Stimulated activated CD4-positive, alpha-beta T cell treated with anti-CD3 and anti-CD28 coated beads, Interleukin-1b, Interleukin-23, amount 100 ng/mL, for 48 hours (primary cell): ENCODE measurements around the gene ING3.
A peak's percentile ranks its signal among the peaks of the same experiment; 100 is the strongest.

Source experiments
- DNase-seq: peaks from one replicate; pipeline ENCODE4 v3.0.0-alpha.2; 2020

Gene ING3, protein sequence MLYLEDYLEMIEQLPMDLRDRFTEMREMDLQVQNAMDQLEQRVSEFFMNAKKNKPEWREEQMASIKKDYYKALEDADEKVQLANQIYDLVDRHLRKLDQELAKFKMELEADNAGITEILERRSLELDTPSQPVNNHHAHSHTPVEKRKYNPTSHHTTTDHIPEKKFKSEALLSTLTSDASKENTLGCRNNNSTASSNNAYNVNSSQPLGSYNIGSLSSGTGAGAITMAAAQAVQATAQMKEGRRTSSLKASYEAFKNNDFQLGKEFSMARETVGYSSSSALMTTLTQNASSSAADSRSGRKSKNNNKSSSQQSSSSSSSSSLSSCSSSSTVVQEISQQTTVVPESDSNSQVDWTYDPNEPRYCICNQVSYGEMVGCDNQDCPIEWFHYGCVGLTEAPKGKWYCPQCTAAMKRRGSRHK

DNA sequence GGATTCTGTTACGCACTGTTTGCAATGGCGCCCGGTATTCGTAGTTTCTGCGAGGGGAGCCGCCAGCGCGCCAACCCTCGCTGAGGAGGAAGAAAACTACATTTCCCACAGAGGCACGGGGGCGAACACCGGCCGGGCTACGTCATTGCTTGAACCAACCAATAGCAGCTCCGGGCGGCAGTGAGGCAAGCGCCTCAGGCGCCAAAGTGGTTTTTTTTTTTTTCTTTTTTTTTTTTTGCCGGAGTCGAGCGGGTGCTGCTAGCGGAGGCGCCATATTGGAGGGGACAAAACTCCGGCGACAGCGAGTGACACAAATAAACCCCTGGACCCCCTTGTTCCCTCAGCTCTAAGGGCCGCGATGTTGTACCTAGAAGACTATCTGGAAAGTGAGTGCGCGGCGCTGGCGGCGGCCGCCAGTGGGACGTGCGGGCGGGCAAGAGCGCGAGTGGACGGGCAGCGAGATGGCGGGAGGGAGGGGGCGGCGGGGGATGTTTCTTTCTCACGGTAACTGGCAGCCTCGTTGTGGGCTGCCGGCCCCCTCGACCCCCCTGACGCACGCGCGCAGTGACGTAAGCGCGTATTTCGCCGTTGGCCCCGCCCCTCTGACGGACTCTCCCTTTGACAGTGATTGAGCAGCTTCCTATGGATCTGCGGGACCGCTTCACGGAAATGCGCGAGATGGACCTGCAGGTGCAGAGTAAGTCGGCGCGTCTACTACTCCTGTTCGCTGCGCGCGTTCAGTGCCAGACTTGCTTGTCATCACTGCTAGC is at the start of gene ING3:
TSS of gene ING3 (plus strand) at position 239 of the 770 bp plus-strand sequence. CDS start at position 359, 120 bp downstream.
- DNase-seq, result peak; percentile 96

DNA sequence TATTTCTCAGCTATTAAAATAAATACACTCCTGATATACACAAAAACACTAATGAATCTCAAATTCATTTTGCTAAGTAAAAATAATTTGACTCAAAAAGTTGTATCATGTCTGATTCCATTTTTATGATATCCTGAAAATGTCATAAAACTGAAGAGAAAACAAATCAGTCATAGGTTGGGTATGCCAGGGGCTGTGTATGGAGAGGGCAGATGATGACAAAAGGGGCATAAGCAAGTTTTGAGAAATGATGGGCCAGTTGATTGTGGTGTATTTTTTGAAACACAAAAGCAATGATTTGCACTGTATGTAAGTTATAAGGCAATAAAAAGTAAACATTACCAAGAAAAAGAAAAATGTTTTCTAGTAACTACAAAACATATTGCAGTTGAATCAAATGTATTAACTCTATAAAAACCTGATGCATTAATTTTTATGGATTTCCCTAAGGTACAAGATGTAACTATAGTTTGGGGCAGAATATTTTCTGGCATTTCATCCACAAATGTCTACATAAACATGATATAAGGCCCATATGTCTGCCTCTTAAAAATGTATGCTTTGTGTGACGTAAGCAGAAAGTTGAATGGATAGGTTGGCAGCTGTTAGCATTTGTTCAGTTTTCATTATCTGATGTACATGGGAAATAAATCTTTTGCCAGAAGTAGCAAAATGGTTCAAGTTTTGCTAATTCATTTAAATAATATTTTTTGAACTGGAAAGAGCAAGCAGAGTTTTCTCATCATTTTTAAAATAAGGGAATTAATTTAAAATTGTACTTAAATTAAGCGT is 35.1 kb upstream of the ING3 start:
- DNase-seq, result no peak

DNA sequence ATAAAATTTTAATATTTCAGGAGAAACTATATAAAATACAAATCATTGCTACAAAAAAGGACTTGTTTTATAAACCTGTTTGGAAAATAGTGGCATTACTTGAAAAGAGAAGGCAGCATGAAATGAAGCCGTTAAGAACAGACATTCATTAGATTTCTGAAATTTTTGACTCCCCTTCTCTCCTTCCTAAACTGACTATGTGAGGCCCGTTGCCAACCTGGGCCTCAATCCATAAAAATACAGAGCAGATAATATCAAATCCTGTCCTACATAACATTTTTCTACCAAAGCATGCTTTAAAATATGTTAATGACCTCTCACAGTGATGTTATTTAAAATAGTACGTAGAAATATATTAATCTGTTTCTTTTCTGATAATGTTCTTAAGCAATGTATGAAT is 34.5 kb upstream of the ING3 start:
- no peak for DNase-seq

DNA sequence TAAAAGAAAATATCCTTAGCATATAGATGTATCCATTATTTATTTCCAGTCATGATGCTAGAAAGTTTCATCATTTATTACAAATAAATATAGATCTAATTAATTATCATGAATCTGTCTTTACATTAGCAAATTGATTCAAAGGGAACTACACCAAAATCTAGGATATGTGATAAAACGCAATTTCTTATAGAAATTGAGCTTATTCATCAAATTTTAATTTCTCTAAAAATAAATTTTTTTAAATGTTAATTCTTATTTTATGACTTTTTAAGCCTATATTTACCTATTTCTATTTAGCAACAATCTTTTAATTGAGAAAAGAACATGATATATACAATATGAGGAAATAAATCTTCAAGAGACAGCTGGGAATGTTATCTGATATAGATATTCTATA is 34.0 kb upstream of the ING3 start:
- DNase-seq, result no peak

DNA sequence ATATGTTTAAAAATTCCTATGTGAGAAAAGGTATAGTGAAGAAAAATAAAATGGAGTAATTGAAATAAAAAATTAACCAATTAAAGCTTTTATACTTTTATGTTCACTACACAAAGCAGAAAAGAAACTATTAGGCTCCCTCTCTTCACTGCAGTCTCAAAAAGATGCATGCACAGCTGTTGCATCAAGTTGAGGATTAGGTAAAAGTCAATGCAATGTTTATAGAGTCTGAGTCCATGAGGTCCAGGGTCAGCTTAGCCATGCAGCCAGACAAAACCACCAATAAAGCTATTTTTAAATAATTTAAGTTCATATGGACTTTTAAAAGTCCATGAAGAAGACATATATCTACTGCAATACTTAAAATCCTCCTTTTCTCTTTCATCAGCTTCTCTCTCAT is 31.1 kb upstream of the ING3 start:
- DNase-seq, result no peak

DNA sequence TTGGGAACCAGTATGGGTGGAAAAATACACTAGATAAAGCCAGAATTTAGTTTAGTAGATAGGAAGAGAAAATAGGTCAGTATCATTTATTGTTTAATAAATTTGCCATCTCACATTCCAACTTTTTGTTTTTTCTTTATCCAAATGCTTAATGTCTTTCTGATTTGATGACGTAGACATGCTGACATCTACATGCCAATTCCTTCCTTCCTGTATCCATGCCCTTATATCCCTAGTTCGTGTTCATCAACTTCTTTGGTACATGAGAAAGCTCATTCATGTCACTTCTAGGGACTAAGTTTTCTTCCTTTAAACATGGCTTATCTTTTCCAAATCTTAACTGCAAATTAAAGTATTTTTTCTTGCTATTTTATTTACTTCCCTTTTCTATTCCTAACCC is 30.5 kb upstream of the ING3 start:
- no peak for DNase-seq

DNA sequence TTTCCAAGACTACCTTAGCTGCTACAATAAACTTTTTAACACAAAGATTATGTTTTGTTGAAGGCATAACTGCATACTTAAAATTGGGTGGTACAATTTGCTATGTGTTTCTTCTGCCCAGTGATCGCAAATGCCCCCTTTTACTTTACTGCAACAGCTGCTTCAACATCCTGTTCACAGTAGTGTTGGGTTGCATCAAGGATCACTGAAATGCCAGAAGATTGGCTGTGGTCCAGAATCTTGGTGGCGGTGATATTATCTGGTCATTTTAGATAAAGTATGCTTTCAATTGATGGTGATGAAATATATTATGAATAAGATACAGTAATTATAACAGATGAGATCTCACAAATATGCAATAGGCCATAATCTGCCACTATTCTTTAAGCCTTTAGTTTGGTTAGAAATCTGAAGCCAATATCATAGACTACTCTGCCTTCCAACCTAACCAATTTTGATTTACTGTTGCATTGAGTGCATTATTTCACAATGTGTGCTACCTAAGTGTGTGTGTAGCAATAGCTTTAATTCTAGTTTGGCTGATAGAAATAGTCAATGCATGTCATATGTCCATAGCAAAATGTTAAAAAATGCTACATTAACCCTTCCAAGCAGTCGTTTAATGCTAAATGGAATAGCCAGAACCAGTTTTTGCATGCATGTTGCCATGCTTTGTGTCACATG is 29.8 kb upstream of the ING3 start:
- no peak for DNase-seq

DNA sequence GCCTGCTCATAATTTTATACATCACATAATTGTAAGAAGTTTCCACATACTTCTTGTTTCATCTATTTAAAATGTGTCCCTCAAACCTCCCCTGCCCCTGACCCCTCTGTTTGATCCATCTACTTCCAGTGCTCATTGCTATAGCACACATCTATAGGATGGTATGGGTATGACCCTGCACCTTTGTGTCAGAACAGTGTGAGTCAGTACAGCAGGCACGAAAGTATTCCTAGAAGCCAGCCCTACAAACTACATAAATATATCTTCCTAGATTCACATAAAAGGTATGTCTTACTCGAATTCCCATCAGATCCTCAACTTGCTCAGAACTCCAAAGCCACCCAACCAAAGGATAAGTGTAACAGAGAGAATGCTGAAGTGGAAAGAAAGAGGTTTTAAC is 25.7 kb upstream of the ING3 start:
- no peak for DNase-seq

DNA sequence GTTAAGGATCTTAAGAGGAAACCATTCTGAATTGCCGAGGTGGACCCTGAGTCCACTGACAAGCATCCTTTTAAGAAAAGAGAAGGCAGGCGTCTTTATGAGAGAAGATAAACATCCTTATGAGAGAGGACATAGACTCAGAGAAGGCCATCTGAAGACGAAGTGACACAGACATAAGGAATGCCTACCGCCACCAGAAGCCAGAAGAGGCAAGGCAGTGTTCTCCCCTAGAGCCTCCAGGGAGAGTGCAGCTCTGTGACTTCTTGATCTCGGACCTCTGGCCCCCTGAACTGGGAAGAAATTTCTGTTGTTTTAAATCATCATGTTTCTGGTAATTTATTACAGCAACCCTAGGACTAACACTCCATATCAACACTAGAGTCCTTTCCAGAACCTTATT is 25.2 kb upstream of the ING3 start:
- no peak for DNase-seq

DNA sequence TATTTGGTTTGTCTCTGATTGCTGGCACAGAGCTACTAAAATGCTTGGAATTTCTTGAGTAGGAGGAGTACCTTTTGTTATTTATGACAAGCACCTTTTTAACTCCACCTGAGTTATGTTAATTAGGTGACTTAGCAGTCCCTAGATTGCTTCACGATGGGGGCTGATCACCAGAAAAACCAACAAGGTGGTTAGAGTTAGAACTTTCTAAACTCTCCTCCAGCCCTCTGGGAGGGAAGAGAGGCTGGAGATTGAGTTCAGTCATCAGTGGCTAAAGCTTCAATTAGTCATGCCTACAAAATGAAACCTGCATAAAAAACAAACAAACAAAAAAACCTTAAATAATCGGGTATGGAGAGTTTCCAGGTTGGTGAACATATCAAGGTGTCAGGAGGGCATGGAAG is 23.6 kb upstream of the ING3 start:
- DNase-seq, result no peak

DNA sequence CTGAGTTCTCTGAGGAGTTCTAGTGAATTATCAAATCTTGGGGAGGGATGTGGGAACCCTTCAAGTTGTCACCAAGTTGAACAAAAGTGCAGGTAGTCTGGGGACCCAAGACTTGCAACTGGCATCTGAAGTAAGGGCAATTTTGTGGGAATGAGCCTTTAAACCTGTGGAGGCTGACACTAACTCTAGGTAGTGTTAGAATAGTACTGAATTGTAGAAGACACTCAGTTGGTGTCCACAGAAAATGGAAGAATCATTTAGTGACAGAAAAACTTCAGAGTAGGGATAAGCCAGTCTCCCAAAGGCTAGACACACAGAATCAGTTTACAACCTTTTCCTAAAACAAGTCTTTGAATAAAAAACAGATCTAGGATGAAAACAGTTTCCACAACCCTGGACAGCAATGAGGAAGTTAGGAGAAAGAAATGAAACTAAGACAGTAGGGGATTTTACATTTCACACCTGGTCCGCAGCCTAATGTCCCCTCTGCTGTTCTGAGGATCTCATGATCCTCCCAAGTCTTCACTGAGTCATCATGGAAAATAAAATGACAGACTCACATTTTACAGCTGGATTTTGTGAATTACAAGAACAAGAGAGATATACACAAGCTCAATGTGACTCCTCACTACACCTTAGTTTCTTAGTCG is 23.0 kb upstream of the ING3 start:
- DNase-seq, result no peak

DNA sequence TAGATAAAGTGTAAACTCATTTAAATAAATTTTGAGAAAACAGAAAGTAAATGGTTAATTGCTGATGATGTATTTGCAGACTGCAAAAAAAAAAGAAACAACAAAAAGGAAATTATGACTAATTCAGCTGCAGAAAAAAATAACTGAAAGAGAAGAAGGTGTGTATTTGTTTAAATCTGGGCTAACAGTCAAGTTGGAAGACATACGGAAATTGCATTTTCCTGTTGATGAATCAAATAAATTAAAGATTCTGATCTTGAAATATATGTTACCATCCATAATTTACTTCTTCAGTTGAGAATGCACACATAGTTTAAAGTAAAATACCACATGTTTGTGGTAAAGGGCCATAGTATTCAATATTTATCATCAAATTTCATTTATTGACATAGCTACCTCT is 19.3 kb upstream of the ING3 start:
- no peak for DNase-seq

DNA sequence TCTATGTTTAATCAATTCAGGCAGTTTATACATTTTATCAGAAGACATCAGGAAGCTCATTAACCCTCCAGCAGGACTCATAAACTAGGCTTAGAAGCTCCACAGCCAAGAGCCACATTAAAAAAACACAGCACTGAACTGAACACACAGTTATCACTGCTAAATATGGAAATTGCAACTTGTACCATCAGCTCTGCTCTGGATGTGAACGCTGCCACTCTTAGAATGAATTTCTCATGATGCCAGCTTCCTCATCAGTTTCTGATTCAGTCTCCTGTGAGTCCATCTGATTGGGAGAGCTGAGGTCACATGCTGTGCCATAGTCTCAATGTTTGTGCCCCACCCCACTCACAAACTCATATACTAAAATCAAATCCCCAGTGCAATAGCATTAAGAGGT is 17.1 kb upstream of the ING3 start:
- no peak for DNase-seq

DNA sequence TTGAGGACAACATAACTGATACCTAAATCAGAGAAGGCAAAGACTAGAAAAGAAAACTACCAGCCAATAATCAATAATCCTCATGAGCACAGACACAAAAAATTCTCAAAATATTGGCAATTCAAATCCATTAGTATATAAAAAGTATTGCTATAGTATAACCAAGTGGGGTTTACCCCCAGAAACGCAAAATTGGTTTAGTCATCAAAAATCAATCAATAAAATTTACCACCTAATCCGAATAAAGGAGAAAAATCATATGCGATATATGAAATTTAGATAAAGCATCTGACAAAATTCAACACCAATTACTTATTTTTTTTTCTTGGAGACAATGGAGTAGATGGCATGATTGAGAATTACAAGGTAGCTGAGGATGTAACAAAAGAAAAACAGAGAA is 11.2 kb upstream of the ING3 start:
- no peak for DNase-seq

DNA sequence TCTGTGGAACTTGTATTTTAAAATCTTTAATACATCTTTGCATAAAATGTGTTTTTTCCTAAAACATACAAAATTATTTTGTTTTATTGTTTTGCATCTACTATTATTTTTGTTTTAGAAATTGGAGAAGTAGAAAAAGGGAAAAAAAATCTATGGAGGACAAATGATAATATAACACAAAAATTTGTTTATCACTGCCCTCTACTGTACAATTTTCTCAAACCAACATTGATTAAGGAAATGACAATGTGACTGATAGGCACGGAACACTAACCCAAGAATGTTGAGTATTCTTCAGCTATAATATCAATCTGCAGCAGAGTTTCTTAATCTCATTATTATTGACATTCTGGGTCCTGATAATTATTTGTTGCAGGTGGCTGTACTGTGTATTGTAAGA is 9.5 kb upstream of the ING3 start:
- DNase-seq, result no peak

DNA sequence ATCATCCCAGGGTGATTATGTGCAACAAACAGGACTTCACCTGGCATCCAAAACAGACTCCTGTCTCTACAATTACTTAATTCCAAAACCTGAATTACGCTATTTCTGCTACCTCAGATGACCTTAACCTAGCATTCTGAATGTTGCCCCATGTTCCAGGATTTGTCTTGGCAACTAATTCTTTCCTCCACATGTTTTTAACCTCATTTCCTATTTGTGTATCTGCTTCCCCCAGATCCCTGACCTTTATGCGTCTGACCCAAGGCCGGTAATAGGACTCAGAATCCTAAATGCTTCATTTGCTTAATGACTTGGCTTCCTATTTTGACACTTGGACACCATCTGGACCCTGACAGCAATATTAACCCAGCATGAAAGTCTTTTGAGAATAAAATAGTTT is 8.7 kb upstream of the ING3 start:
- DNase-seq, result no peak

DNA sequence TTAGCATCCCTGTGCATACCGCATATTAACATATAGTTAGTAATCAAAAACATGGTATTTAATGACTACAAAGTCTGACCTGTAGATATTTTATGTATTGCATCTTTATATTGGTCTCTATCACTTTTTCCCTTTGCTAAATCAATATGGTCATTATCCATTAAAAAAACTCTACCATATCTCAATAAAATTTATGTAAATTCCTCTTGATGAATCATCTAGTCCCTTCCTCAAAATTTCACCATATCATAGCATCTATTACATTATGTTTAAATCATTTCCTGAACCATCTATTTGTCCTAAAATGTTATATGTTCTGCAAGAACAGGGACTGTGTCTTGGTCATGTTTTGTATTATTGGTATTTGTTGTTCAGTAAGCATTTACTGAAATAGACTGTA is 7.7 kb upstream of the ING3 start:
- DNase-seq, result no peak

DNA sequence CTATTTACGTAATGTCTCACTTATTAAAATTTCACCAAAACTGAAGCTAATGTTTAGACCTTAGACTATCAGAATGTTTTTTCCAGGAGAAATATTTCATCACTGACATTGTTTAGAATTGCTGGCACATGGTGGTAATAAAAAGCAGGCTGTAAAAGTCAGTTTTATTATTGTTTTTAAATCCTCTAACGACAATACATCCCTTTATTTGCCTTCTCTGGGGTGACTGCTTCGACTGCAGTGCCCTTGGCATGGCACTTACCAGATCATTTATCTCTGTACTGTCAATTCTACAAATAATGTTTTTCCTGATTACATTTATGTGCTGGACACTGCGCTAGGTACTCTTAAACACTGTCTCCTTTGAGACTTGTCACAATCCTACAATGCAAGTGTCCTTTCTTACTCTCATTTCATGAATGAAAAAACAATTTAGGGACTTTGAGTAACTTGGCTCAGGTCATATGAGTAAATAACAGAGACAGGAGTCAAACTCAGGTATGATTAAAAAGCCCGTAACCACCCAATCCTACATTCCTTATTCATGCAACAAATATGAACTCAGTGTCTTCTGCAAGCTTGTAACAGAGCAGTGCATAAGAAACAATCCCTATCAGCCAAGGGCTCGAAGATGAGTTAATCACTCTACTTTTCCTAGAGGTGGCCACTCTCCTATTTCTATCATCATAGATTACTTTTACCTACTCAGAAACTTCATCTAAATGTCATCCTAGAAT is 5.6 kb upstream of the ING3 start:
- DNase-seq, result no peak

DNA sequence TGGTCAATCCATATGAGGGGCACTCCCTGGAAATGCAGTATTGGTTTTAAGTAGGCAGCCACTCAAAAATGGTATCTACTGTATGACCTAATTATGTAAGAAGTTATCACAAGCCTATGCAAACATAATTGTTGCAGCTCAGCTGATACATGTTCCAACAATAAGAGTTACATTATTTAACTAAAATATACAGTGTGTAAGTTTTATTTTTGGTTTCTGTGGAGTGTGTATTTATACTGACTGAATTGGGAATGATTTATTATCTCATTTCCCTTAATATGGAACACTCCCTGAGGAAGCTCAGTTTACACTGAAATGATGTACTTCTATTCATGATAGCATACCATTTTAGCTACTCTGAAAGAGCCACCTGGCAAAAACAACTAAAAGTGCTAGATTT is 2.6 kb upstream of the ING3 start:
- DNase-seq, result no peak

DNA sequence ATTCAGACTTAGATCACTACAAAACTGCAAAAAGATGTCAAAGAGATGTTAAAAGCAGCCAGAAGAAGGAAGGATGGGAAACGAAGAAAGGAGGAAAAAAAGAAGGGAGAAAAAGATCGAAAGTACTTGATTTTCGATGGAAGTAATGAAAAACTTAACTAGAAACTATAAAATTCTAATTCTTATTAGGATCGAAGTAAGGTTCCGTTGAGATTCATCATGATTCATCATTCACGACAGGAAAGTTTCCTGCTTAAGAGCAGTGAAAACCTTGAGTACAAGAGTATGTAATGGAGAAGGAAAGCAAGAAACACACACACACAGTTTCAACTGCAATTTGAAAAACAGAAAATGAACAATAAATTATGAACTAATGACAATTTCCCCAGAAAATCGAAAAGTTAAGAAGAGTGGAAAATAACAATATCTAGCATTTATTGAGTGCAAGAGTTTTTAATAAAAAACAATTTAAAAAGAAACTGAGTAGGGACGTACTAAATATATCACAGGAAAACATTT is 1.1 kb upstream of the ING3 start:
- DNase-seq, result no peak

DNA sequence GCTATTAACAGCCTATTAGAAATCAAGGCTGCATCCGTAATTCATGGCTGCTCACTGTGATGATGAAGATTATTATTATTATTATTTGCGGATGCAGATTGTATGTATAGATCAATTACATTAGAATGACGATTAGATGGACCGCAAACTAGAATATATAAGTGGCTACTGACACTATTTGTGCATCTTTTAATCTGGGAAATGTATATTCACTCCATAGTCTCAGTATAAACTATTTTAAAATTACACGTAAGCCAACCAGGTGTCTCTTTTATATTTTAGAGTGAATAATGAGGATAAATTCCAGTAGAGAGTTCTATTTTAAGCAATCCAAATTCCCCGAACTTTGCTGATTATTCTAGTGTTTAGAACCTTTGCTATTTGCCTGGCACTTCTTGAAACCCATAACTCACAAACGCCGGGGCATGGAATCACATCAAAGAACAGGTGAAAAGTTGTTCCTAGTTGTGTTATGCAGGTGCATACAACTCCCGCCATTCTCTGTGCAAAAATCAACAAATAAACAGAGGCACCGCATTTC is 509 bp upstream of the ING3 start:
- no peak for DNase-seq
